ENCODE data around the gene SOD1. TPM values are rescaled to one million over a fixed set of nuclear protein-coding genes. Genes with fewer than 3 reads are reported as not detected.

Gene SOD1
- total and polyA plus RNA-seq, 2 of the 8 experiments (the other 6 are each of a cell fraction or from before 2014, with no cell fraction given): 192 to 226 TPM

DNA sequence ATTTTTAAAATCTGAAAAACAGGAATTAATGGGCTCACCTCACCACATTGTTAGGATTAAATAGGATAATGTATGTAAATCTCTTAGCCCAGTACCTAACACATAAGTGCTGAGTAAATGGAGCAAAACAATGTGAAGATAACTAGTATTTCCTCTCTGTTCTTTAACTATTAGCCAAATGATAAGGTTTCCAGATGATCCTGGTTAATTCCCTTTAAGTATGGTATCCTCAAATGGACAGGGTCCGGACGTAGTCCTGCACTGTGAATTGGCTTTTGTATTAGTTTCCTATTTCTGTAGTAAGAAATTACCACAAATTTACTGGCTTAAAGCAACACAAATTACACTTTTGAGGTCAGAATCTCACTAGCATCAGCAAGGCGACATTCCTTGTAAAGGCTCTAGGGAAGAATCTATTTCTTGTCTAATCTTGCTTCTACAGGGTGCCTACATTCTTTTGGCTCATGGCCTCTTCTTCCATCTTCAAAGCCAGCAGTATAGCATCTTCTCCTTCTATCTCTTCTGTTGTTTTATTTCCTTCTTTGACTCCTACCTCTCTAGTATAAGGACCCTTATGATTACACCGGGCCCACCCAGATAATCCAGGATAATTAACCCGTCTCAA lies 55.4 kb downstream of the SOD1 start:
- ChIA-PET POLR2A (ENCODE audit: partially characterized antibody) (interaction anchor here (1.2 kb wide), 2 partner anchors 18 to 44 kb away, joined by 3 read pairs; no protein-coding TSS in a partner anchor), CTCF (ENCODE audit: partially characterized antibody) (no interaction called here)
- no peaks in the 10 kb centered on the region for H3K36me3 ChIP-seq (ENCODE audit: control insufficient read depth in 2 of 4, insufficient read depth in 4 of 4, low read length in 3 of 4)
- 89% methylated on average over 5 of the region's 5 CpGs; no CpG with 5 or more reads in 1 of the 2 experiments for WGBS, 2 experiments (ENCODE audit: extremely low coverage in 1 of 2, insufficient coverage in 1 of 2, insufficient read length in 1 of 2, insufficient replicate concordance in 2 of 2, low coverage in 1 of 2, low lambda C conversion rate in 2 of 2, missing lambda C conversion rate in 1 of 2)
- no peak overlapping the region for H3K4ac ChIP-seq (replicated peaks; ENCODE audit: insufficient read length, low read depth, low read length)
- H2BK20ac ChIP-seq (ENCODE audit: low read length): no peak overlapping the region
- H2AFZ ChIP-seq (ENCODE audit: low read length): no peak overlapping the region
- DNase-seq (ENCODE audit: low read depth in 1 of 2, low spot score in 2 of 2) (no peak), FAIRE-seq (no peak)
- H3K27me3 ChIP-seq (replicated peaks in 1 of 4; ENCODE audit: control insufficient read depth in 3 of 4, extremely low read depth in 1 of 4, insufficient read depth in 3 of 4, low read length in 3 of 4): no peaks in the 10 kb centered on the region
- no peak overlapping the region for H4K5ac ChIP-seq (ENCODE audit: insufficient read length, low read depth, low read length)
- H3K4me3 ChIP-seq (ENCODE audit: extremely low read depth in 1 of 4, insufficient read depth in 2 of 4, low read depth in 3 of 4, low read length in 4 of 4): no peak overlapping the region
- no peaks in the 10 kb centered on the region for H3K23me2 ChIP-seq (ENCODE audit: low read depth, low read length)
- no peak overlapping the region for H4K8ac ChIP-seq (ENCODE audit: extremely low read depth, insufficient read depth, low read length)
- H3K56ac ChIP-seq (replicated peaks; ENCODE audit: insufficient read length, low read depth, low read length): no peak overlapping the region
- H3K4me1 ChIP-seq (replicated peaks in 1 of 4; ENCODE audit: control insufficient read depth in 3 of 4, insufficient read depth in 4 of 4, low read length in 3 of 4): peaks cover 0 to 17% (median 4%) of the 10 kb centered on the region in 4 experiments; a peak in 4 of 7 replicates
- H3K23ac ChIP-seq (ENCODE audit: insufficient read length): no peak overlapping the region
- H3K4me2 ChIP-seq (ENCODE audit: insufficient read depth in 1 of 2, low read depth in 2 of 2, low read length in 2 of 2): no peak overlapping the region
- H3K9ac ChIP-seq (replicated peaks in 1 of 4; ENCODE audit: extremely low read depth in 1 of 4, low read depth in 3 of 4, low read length in 3 of 4): no peak overlapping the region
- no peak overlapping the region for H3K27ac ChIP-seq (ENCODE audit: low read depth, low read length)
- H3K9me3 ChIP-seq (ENCODE audit: insufficient read depth in 2 of 2, low read depth in 1 of 2, low read length in 1 of 2): no peaks in the 10 kb centered on the region
- TF ChIP-seq POLR2A (IDR thresholded peaks at IDR 0.05; ENCODE audit: control extremely low read depth in 1 of 2, low read depth in 2 of 2, low read length in 2 of 2) (0 out of 3 replicates have a peak, but pooled peaks of 1 of the 2 experiments have one; percentile 18), PHF8 (conservative IDR thresholded peaks at IDR 0.05; ENCODE audit: low read depth, low read length) (no peak)
- peaks cover 17 to 99% of the 10 kb centered on the region in 2 experiments for H3K79me2 ChIP-seq (ENCODE audit: control insufficient read depth in 1 of 2, insufficient read depth in 2 of 2, low read length in 2 of 2)
- peaks cover 14 to 26% of the 10 kb centered on the region in 2 experiments for H4K20me1 ChIP-seq (replicated peaks in 1 of 2; ENCODE audit: control insufficient read depth in 1 of 2, insufficient read depth in 2 of 2, low read length in 2 of 2)
- no peak overlapping the region for H2BK5ac ChIP-seq (ENCODE audit: low read depth, low read length)
- no peak overlapping the region for H2BK12ac ChIP-seq (ENCODE audit: low read depth, low read length)
- H3K18ac ChIP-seq (ENCODE audit: extremely low read depth, low read length): no peak overlapping the region
- no peak overlapping the region for H2BK15ac ChIP-seq (ENCODE audit: low read length)
- H4K91ac ChIP-seq (replicated peaks; ENCODE audit: insufficient read length, low read length): no peak overlapping the region
- H2AK5ac ChIP-seq (ENCODE audit: low read depth, low read length): no peak overlapping the region
- H3K79me1 ChIP-seq (ENCODE audit: low read depth, low read length): 0 out of 2 replicates have a peak, but pooled peaks cover 3% of the 10 kb centered on the region
- no peak overlapping the region for H2BK120ac ChIP-seq (replicated peaks; ENCODE audit: low read depth, low read length)
- no peak overlapping the region for H3K14ac ChIP-seq (ENCODE audit: insufficient read length)
